Measurements from ENCODE around the gene PPM1D. TPM values are rescaled to one million over a fixed set of nuclear protein-coding genes. Genes with fewer than 3 reads are reported as not detected.

Gene PPM1D
- polyA plus RNA-seq, 4 donors: 19.2 to 27.2 (median 25.2) TPM

- DNase-seq (ENCODE audit: low read depth in 4 of 4, low spot score in 3 of 4): no peak
Measured at GRCh38 chr17:60618080-60618479, 18.1 kb downstream of the PPM1D start.

DNA sequence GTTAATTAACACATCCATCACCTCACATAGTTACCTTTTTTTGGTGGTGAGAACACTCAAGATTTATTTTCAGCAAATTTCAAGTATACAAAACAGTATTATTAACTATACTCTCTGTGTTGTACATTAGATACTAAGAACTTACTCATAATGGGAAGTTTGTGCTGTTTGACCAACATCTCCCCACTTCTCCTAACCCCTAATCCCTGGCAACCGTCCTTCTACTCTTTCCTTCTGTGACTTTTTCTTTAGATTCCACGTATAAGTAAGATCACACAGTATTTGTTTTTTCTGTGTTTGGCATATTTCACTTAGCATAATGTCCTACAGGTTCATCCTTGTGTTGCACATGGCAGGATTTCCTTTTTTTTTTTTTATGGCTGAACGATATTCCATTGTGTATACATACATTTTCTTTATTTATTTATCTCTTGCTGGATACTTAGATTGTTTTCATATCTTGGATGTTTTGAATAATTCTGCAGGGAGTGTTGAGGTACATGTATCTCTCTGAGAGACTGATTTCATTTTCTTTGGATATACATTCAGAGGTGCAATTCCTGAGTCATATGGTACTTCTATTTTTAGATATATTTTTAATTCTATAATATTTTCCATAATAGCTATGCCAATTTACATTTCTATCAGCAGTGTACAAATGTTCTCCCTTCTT lies 19.0 kb downstream of the PPM1D start:
- no peak for DNase-seq (ENCODE audit: low read depth in 4 of 4, low spot score in 3 of 4)

GRCh38 chr17:60622961-60623360 lies 23.0 kb downstream of the PPM1D start:
- no peak for DNase-seq (ENCODE audit: low read depth in 4 of 4, low spot score in 3 of 4)

GRCh38 chr17:60623415-60623814 lies 23.4 kb downstream of the PPM1D start:
- no peak for DNase-seq (ENCODE audit: low read depth in 4 of 4, low spot score in 3 of 4)

GRCh38 chr17:60627124-60627523 lies 27.1 kb downstream of the PPM1D start:
- DNase-seq (ENCODE audit: low read depth in 4 of 4, low spot score in 3 of 4): no peak

DNA sequence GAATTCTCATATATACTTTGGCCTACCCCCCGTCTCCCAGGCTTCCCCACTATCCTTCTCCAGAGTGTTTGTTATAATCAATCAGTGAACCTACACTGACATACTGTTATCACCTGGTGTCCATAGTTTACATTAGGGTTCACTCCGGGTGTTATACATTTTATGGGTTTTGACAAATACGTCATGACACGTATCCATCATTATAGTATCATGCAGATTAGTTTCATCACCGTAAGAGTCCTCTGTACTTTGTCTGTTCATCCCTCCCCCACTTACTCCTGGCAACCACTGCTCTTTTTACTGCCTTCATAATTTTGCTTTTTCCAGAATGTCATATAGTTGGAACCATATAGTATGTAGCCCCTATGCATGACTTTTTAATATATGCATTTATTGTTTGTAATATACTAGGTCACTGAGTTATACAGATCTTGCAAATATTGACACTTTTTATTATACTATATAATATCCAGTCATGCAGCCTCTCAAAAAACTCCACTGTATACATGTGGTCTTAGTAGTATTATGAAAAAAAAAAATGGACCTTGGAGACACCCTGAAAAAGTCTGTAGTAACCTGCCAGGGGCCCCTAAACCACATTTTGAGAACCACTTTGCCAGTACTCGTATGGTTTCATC lies 28.4 kb downstream of the PPM1D start:
- no peak for DNase-seq (ENCODE audit: low read depth in 4 of 4, low spot score in 3 of 4)

- no peak for DNase-seq (ENCODE audit: low read depth in 4 of 4, low spot score in 3 of 4)
Measured at GRCh38 chr17:60629120-60629519, 29.1 kb downstream of the PPM1D start.

- DNase-seq (ENCODE audit: low read depth in 4 of 4, low spot score in 3 of 4): peak in 1 of 4 donors; percentile 28
Measured at GRCh38 chr17:60630352-60630751, 30.4 kb downstream of the PPM1D start.

GRCh38 chr17:60631119-60631518 lies 31.1 kb downstream of the PPM1D start:
- no peak for DNase-seq (ENCODE audit: low read depth in 4 of 4, low spot score in 3 of 4)

DNA sequence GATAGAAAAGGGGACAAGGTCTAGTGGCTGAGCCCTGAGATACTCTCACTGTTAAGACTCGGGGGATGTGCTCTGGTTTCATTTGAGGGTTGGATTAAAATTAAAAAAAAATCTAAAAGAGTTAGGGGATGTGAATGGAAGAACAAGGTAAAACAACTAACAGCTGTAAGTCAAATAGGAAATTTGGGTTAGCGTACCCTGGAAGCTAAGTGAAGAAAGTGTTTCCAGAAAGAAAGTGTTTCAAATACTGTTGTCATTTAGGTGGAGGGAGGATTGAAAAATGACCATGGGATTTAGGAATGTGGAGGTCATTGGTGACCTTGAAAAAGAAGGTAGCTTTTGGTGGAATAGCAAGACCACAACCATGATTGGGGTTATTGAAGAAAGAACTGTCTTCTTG lies 37.7 kb downstream of the PPM1D start:
- DNase-seq (ENCODE audit: low read depth in 4 of 4, low spot score in 3 of 4): no peak

GRCh38 chr17:60639019-60639330 lies 39.0 kb downstream of the PPM1D start:
- no peak for DNase-seq (ENCODE audit: low read depth in 4 of 4, low spot score in 3 of 4)

DNA sequence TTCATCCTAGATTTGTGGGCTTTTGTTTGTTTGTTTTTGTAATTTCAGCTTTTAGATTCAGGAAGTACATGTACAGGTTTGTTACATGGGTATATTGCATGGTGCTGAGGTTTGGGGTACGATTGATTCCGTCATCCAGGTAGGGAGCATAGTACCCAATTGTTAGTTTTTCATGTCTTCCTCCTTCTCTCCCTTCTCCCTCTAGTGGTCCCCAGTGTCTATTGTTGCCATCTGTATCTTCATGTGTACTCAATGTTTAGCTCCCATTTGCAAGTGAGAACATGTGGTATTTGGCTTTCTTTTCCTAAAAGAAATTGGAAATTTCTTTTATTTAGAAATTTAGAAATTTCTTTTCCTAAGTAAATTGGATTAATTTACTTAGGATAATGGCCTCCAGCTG lies 40.5 kb downstream of the PPM1D start:
- DNase-seq (ENCODE audit: low read depth in 4 of 4, low spot score in 3 of 4): no peak

GRCh38 chr17:60641126-60641525 lies 41.1 kb downstream of the PPM1D start:
- DNase-seq (ENCODE audit: low read depth in 4 of 4, low spot score in 3 of 4): no peak

GRCh38 chr17:60641810-60642220 lies 41.8 kb downstream of the PPM1D start:
- DNase-seq (ENCODE audit: low read depth in 4 of 4, low spot score in 3 of 4): peak; percentile 44 to 68 (median 59)

DNA sequence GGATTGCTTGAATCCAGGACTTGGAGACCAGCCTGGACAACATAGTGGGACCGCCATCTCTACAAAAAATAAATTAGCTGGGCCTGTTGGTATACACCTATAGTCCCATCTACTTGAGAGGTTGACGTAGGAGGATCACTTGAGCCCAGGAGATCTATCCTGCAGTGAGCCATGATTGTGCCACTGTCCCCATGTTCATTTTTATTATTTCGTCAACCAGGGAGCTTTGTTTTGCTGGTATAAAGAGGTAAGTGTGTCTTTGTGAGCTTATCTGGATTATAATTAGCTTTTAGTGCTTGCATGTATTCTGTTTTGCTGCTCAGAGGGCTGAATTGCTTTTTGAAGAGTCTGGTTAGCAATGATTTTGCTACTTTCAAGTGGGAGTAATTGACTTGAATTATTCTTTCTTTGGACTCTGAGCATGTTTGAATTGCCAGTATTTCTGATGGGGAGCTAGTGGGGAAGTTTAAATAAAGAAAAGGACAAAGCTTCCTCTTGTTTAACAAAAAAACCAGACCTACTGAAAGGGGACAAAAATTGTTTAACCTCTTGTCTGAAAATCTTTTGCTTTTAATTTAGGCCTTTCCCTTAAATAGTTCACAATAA lies 46.0 kb downstream of the PPM1D start:
- no peak for DNase-seq (ENCODE audit: low read depth in 4 of 4, low spot score in 3 of 4)

DNA sequence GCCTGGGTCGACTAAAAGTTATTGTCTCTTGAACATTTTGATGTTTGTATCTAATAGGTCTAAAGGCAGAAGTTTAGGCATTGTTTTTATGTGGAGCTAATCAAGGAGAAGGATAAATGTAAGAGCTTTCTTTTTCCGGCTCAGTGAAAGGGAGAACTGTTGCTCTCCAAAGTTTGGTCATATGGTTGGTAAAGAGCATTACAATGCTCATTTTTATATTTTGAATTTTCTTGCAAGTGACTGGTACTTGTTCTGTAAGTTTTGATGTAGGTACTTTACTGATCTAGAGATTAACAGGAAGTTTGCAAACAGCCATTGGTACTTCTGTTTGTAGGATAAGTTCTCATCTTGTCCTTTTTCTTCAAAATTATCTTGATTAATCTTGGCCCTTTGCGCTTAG lies 46.7 kb downstream of the PPM1D start:
- DNase-seq (ENCODE audit: low read depth in 4 of 4, low spot score in 3 of 4): no peak

- DNase-seq (ENCODE audit: low read depth in 4 of 4, low spot score in 3 of 4): no peak
Measured at GRCh38 chr17:60647705-60648104, 47.7 kb downstream of the PPM1D start.

- DNase-seq (ENCODE audit: low read depth in 4 of 4, low spot score in 3 of 4): no peak
Measured at GRCh38 chr17:60652454-60653247, 52.7 kb downstream of the PPM1D start.

DNA sequence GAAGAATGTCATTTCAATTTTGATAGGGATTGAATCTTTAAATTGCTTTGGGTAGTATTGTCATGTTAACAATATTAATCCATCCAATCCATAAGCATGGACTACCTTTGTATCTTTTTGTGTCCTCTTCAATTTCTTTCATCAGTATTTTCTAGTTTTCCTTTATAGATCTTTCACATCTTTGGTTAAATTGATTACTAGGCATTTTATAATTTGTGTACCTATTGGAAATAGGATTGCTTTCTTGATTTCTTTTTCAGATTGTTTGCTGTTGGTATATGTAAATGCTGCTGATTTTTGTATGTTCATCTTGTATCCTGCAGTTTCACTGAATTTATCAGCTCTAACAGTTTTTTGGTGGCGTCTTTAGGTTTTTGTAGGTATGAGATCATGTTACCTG lies 53.6 kb downstream of the PPM1D start:
- no peak for DNase-seq (ENCODE audit: low read depth in 4 of 4, low spot score in 3 of 4)

DNA sequence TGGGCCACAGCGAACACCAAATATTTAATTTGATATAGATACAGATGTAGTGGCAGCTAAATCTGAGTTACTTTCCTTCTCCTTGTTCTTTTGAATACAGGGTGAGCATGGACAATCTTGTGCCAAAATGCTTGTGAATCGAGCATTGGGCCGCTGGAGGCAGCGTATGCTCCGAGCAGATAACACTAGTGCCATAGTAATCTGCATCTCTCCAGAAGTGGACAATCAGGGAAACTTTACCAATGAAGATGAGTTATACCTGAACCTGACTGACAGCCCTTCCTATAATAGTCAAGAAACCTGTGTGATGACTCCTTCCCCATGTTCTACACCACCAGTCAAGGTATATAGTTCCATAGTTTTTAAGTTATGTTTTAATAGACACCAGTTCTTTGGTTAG lies 56.5 kb downstream of the PPM1D start:
- no peak for DNase-seq (ENCODE audit: low read depth in 4 of 4, low spot score in 3 of 4)

DNA sequence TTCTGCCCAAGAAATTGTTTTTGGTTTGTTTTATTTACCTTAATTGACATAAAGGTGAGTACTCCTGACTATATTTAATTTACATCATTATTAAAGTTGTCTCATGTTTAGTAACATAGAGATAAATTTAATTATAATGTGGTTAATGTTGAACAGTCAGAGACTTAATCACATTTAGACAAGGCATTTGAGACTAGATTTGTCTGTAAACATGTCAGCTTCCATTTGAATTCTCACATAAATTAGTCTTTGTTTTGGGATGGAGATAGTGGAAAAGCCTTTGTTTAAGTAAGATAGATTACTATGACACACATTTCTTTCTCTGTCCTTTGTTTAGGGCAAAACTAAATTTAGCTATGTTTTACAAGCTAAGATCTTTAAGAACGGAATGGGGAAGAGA lies 59.2 kb downstream of the PPM1D start:
- no peak for DNase-seq (ENCODE audit: low read depth in 4 of 4, low spot score in 3 of 4)

DNA sequence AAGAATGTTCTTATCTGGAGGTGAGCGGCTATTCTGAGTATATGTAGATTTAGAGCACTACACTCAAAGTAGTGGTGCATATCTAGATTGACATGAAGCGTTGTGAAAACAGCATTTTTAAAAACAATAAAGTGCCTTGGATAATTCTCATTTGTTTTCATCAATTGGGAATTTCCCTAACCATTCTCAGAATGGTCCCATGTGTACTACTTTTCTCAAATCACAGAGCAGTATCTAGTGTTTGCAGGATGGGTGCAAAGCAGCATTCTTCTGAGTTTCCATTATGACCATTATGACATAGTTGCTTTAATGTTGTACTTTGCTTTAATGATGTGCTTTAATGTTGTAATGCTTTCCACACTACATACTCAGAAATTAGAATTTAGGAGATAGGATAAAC lies 61.5 kb downstream of the PPM1D start:
- DNase-seq (ENCODE audit: low read depth in 4 of 4, low spot score in 3 of 4): no peak
